Measurements from ENCODE around the gene COPS7B.
"Not testable (repeated sequence)": the region's sequence is repeated elsewhere in the genome, so short reads cannot be mapped to it uniquely, and the experiment has no call there.

The COPS7B gene

GRCh38 chr2:231786177-231786916 is at the start of gene COPS7B:
Gene COPS7B (plus strand): TSS chr2:231786445. CDS start chr2:231788571, 2,126 bp downstream.
- DNase-seq (ENCODE audit: low read depth, low spot score) = no peak

GRCh38 chr2:231737761-231738160 is 48.5 kb upstream of the COPS7B start:
- DNase-seq (ENCODE audit: low read depth, low spot score) = no peak
- H3K27ac ChIP-seq = no peak overlapping the region

More at GRCh38 chr2:231786177-231786916, at the start of gene COPS7B:
- H3K27ac ChIP-seq = peak within 1 kb of the TSS; percentile 47

- H3K27ac ChIP-seq = no peak overlapping the region
- DNase-seq (ENCODE audit: low read depth, low spot score) = no peak
These were observed 42.7 kb upstream of the COPS7B start for GRCh38 chr2:231743376-231744116.

GRCh38 chr2:231745303-231746038 is 40.8 kb upstream of the COPS7B start:
- no peak for DNase-seq (ENCODE audit: low read depth, low spot score)
- no peak overlapping the region for H3K27ac ChIP-seq

- DNase-seq (ENCODE audit: low read depth, low spot score); H3K27ac ChIP-seq: not testable (repeated sequence)
These were observed 37.9 kb upstream of the COPS7B start for GRCh38 chr2:231748153-231748896.

- H3K27ac ChIP-seq = not testable (repeated sequence)
These were observed 37.2 kb upstream of the COPS7B start for GRCh38 chr2:231749016-231749415.

GRCh38 chr2:231751042-231751815 is 35.0 kb upstream of the COPS7B start:
- DNase-seq (ENCODE audit: low read depth, low spot score) = no peak

More at GRCh38 chr2:231749016-231749415, 37.2 kb upstream of the COPS7B start:
- DNase-seq (ENCODE audit: low read depth, low spot score) = not testable (repeated sequence)

GRCh38 chr2:231752061-231752460 is 34.2 kb upstream of the COPS7B start:
- H3K27ac ChIP-seq = no peak overlapping the region
- DNase-seq (ENCODE audit: low read depth, low spot score) = no peak

More at GRCh38 chr2:231751042-231751815, 35.0 kb upstream of the COPS7B start:
- H3K27ac ChIP-seq = no peak overlapping the region

- DNase-seq (ENCODE audit: low read depth, low spot score) = no peak
- no peak overlapping the region for H3K27ac ChIP-seq
These were observed 24.5 kb upstream of the COPS7B start for GRCh38 chr2:231761735-231762134.

- DNase-seq (ENCODE audit: low read depth, low spot score) = no peak
- H3K27ac ChIP-seq = no peak overlapping the region
These were observed 22.1 kb upstream of the COPS7B start for GRCh38 chr2:231764124-231764523.

GRCh38 chr2:231764760-231765159 is 21.5 kb upstream of the COPS7B start:
- no peak overlapping the region for H3K27ac ChIP-seq
- no peak for DNase-seq (ENCODE audit: low read depth, low spot score)

- no peak overlapping the region for H3K27ac ChIP-seq
- no peak for DNase-seq (ENCODE audit: low read depth, low spot score)
These were observed 20.7 kb upstream of the COPS7B start for GRCh38 chr2:231765496-231765929.

GRCh38 chr2:231769170-231770136 is 16.8 kb upstream of the COPS7B start:
- DNase-seq (ENCODE audit: low read depth, low spot score) = no peak
- H3K27ac ChIP-seq = no peak overlapping the region

- no peak overlapping the region for H3K27ac ChIP-seq
- no peak for DNase-seq (ENCODE audit: low read depth, low spot score)
These were observed 5.9 kb upstream of the COPS7B start for GRCh38 chr2:231780123-231780908.

GRCh38 chr2:231780909-231781797 is 5.1 kb upstream of the COPS7B start, which contains the start of gene PDE6D:
Gene PDE6D (minus strand): TSS chr2:231781282. CDS start chr2:231781114, 168 bp downstream.
- peak; percentile 97 for DNase-seq (ENCODE audit: low read depth, low spot score)
- H3K27ac ChIP-seq = peak within 1 kb of the TSS; percentile 62

Data from epithelial cell of prostate (primary cell).